H1 (cell line): ENCODE data around the gene CDKN2AIP. TPM values are rescaled to one million over a fixed set of nuclear protein-coding genes. Genes with fewer than 3 reads are reported as not detected.

Source experiments
- BRCA1 ChIP-seq: IDR thresholded peaks from 2 replicates; pipeline ENCODE4 v1.6.1; 2012; ENCODE audit warnings: low read depth, low read length, improper control_type of control experiment
- CHD2 ChIP-seq: IDR thresholded peaks from 2 replicates; pipeline ENCODE4 v1.6.1; 2012; ENCODE audit warnings: low read length, improper control_type of control experiment
- KDM1A ChIP-seq: fragments of 200-600, 300-600 bp; sonication (generic); IDR thresholded peaks from 2 replicates; pipeline ENCODE4 v1.7.1; 2016; ENCODE audit warnings: mild to moderate bottlenecking, low read length, borderline replicate concordance
- NANOG ChIP-seq: IDR thresholded peaks from 2 replicates; pipeline ENCODE4 v1.6.1; 2011; ENCODE audit warnings: low read length, low read depth, mild to moderate bottlenecking, inconsistent platforms; ENCODE audit not compliant: insufficient read depth, poor library complexity, severe bottlenecking
- POLR2A ChIP-seq, 2 experiments: IDR thresholded peaks; 1 replicate in 1 of 2; 2 replicates in 1 of 2; pipeline ENCODE4 v1.6.1; 2011; ENCODE audit warnings: low read depth in 2 of 2, low read length in 2 of 2, mild to moderate bottlenecking in 2 of 2; ENCODE audit errors: control extremely low read depth in 1 of 2
- RXRA ChIP-seq: IDR thresholded peaks from 2 replicates; pipeline ENCODE4 v1.6.1; 2011; ENCODE audit warnings: low read depth, mild to moderate bottlenecking, low read length, moderate library complexity; ENCODE audit not compliant: insufficient read depth
- polyA plus RNA-seq, 7 experiments: library from polyadenylated mRNA; depleted of rRNA in 3 of 7; stranded (reverse) in 5 of 7; unstranded in 2 of 7; fragments of >200 nt in 5 of 7; fragments of 200-250 nt in 2 of 7; gene quantifications; 1 replicate in 5 of 7; 2 replicates in 1 of 7; 4 replicates in 1 of 7; pipeline versions ENCODE4 v1.2.1 to v1.2.3, GENCODE V29; 2011 to 2013; ENCODE audit warnings: missing spikeins in 2 of 7, mixed read lengths in 2 of 7
- total RNA-seq: library from RNA; stranded (reverse); fragmentation: NEBNext Ultra II Directional; extraction: Animal tissue kit (Norgen Biotek cat#: 25700); gene quantifications from 2 replicates; pipeline ENCODE4 v1.2.1, GENCODE V29; 2021
- TF ChIP-seq, protein P1 (sequence below): fragments of 300-600 bp; sonication (generic); IDR thresholded peaks from 2 replicates; pipeline ENCODE4 v1.7.1; 2012; ENCODE audit warnings: low read length, moderate library complexity, mild to moderate bottlenecking, inconsistent platforms; ENCODE audit not compliant: insufficient replicate concordance
- TF ChIP-seq, protein P2 (sequence below), 3 experiments: IDR thresholded peaks; 1 replicate in 2 of 3; 2 replicates in 1 of 3; pipeline versions ENCODE4 v1.5.1 to v1.6.1; 2011; ENCODE audit warnings: low read length in 3 of 3, mild to moderate bottlenecking in 3 of 3, inconsistent platforms in 2 of 3, low read depth in 1 of 3, moderate library complexity in 1 of 3; ENCODE audit not compliant: insufficient read depth in 1 of 3; ENCODE audit errors: control extremely low read depth in 1 of 3
- TF ChIP-seq, protein P3 (sequence below): IDR thresholded peaks from 2 replicates; pipeline ENCODE4 v1.6.1; 2012; ENCODE audit warnings: inconsistent platforms

The CDKN2AIP gene
- total and polyA plus RNA-seq, 2 of the 8 experiments (the other 6 are each of a cell fraction or from before 2014, with no cell fraction given) = 6.0 to 14.0 TPM

DNA sequence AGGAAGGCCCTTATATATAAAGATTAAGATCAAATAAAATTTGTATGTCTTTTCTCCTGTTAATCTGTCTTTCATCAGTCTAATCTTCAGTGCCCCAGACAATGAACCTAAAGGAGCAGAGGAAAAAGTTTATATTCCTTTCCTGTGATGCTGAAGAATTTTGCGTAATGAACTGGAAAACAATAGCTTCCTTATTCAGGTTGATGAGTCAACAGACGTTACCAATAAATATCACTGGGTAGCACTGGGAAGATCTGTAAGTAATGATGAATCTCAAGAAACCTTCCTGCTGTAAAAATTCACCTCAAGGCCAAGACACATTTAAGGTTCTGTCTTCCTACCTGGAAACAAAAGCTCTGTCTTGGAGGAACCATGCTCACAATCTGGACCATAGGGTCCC lies 25.5 kb downstream of the CDKN2AIP start (continued):
- TF ChIP-seq, protein P1, sequence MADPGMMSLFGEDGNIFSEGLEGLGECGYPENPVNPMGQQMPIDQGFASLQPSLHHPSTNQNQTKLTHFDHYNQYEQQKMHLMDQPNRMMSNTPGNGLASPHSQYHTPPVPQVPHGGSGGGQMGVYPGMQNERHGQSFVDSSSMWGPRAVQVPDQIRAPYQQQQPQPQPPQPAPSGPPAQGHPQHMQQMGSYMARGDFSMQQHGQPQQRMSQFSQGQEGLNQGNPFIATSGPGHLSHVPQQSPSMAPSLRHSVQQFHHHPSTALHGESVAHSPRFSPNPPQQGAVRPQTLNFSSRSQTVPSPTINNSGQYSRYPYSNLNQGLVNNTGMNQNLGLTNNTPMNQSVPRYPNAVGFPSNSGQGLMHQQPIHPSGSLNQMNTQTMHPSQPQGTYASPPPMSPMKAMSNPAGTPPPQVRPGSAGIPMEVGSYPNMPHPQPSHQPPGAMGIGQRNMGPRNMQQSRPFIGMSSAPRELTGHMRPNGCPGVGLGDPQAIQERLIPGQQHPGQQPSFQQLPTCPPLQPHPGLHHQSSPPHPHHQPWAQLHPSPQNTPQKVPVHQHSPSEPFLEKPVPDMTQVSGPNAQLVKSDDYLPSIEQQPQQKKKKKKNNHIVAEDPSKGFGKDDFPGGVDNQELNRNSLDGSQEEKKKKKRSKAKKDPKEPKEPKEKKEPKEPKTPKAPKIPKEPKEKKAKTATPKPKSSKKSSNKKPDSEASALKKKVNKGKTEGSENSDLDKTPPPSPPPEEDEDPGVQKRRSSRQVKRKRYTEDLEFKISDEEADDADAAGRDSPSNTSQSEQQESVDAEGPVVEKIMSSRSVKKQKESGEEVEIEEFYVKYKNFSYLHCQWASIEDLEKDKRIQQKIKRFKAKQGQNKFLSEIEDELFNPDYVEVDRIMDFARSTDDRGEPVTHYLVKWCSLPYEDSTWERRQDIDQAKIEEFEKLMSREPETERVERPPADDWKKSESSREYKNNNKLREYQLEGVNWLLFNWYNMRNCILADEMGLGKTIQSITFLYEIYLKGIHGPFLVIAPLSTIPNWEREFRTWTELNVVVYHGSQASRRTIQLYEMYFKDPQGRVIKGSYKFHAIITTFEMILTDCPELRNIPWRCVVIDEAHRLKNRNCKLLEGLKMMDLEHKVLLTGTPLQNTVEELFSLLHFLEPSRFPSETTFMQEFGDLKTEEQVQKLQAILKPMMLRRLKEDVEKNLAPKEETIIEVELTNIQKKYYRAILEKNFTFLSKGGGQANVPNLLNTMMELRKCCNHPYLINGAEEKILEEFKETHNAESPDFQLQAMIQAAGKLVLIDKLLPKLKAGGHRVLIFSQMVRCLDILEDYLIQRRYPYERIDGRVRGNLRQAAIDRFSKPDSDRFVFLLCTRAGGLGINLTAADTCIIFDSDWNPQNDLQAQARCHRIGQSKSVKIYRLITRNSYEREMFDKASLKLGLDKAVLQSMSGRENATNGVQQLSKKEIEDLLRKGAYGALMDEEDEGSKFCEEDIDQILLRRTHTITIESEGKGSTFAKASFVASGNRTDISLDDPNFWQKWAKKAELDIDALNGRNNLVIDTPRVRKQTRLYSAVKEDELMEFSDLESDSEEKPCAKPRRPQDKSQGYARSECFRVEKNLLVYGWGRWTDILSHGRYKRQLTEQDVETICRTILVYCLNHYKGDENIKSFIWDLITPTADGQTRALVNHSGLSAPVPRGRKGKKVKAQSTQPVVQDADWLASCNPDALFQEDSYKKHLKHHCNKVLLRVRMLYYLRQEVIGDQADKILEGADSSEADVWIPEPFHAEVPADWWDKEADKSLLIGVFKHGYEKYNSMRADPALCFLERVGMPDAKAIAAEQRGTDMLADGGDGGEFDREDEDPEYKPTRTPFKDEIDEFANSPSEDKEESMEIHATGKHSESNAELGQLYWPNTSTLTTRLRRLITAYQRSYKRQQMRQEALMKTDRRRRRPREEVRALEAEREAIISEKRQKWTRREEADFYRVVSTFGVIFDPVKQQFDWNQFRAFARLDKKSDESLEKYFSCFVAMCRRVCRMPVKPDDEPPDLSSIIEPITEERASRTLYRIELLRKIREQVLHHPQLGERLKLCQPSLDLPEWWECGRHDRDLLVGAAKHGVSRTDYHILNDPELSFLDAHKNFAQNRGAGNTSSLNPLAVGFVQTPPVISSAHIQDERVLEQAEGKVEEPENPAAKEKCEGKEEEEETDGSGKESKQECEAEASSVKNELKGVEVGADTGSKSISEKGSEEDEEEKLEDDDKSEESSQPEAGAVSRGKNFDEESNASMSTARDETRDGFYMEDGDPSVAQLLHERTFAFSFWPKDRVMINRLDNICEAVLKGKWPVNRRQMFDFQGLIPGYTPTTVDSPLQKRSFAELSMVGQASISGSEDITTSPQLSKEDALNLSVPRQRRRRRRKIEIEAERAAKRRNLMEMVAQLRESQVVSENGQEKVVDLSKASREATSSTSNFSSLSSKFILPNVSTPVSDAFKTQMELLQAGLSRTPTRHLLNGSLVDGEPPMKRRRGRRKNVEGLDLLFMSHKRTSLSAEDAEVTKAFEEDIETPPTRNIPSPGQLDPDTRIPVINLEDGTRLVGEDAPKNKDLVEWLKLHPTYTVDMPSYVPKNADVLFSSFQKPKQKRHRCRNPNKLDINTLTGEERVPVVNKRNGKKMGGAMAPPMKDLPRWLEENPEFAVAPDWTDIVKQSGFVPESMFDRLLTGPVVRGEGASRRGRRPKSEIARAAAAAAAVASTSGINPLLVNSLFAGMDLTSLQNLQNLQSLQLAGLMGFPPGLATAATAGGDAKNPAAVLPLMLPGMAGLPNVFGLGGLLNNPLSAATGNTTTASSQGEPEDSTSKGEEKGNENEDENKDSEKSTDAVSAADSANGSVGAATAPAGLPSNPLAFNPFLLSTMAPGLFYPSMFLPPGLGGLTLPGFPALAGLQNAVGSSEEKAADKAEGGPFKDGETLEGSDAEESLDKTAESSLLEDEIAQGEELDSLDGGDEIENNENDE = no peak
- TF ChIP-seq, protein P2, sequence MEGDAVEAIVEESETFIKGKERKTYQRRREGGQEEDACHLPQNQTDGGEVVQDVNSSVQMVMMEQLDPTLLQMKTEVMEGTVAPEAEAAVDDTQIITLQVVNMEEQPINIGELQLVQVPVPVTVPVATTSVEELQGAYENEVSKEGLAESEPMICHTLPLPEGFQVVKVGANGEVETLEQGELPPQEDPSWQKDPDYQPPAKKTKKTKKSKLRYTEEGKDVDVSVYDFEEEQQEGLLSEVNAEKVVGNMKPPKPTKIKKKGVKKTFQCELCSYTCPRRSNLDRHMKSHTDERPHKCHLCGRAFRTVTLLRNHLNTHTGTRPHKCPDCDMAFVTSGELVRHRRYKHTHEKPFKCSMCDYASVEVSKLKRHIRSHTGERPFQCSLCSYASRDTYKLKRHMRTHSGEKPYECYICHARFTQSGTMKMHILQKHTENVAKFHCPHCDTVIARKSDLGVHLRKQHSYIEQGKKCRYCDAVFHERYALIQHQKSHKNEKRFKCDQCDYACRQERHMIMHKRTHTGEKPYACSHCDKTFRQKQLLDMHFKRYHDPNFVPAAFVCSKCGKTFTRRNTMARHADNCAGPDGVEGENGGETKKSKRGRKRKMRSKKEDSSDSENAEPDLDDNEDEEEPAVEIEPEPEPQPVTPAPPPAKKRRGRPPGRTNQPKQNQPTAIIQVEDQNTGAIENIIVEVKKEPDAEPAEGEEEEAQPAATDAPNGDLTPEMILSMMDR (IDR thresholded peaks at IDR 0.05; ENCODE audit: control extremely low read depth in 1 of 3, insufficient read depth in 1 of 3, low read depth in 1 of 3, low read length in 3 of 3) = no peak
- TF ChIP-seq NANOG (no peak), CHD2 (no peak), KDM1A (no peak), POLR2A (IDR thresholded peaks at IDR 0.05; ENCODE audit: control extremely low read depth in 1 of 2, low read depth in 2 of 2, low read length in 2 of 2) (no peak), BRCA1 (no peak), RXRA (no peak)
- TF ChIP-seq, protein P3, sequence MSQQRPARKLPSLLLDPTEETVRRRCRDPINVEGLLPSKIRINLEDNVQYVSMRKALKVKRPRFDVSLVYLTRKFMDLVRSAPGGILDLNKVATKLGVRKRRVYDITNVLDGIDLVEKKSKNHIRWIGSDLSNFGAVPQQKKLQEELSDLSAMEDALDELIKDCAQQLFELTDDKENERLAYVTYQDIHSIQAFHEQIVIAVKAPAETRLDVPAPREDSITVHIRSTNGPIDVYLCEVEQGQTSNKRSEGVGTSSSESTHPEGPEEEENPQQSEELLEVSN = no peak
